ENCODE results near the gene SYF2.
A peak's percentile ranks its signal among the peaks of the same experiment; 100 is the strongest.
"Not testable (repeated sequence)": the region's sequence is repeated elsewhere in the genome, so short reads cannot be mapped to it uniquely, and the experiment has no call there.

The SYF2 gene

DNA sequence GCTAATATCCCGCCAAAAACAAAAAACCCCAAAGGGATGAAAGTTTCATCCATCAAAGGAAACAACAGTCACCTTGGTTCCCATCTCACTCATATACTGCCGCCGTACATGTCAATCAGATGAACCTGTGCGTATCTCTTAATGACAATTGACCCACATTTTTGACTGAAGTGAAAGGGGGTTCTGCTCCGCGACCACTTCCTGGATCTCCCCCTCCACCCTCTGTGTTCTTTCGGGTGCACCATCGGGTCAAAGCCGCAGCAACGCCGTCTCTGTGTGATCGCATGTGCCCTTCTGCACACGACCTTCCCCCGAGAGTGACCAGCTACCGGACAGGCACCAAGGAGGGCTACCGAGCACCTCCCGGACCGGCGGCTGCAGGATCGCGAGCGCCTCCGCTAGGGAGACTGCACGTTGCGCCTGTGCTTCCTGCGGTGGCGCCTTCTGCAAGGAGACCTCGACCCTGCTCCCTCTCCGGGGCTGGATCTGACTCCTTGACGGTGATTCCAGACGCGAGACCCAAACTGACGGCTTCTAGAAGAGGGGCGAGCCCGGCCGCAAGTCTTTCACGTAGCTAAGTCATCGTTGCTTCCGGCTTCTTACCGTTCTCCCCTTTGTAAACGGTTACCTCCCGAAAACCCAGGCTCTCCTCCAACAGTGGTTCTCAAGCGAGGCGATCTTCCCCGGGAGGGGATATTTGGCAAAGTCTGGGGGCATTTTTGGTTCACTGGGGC is 34.4 kb upstream of the SYF2 start:
- not testable (repeated sequence) for H3K27me3 ChIP-seq (ENCODE audit: insufficient read depth, poor library complexity, severe bottlenecking); DNase-seq (ENCODE audit: low spot score); H3K27ac ChIP-seq (ENCODE audit: poor library complexity, severe bottlenecking); H3K9me3 ChIP-seq (ENCODE audit: severe bottlenecking); H3K4me1 ChIP-seq (ENCODE audit: insufficient read depth, poor library complexity, severe bottlenecking); H3K36me3 ChIP-seq (ENCODE audit: low read depth)
- peak overlapping the region; percentile 26 for H3K4me3 ChIP-seq (ENCODE audit: severe bottlenecking)
- peak; percentile 68 for ATAC-seq (ENCODE audit: low read depth)

DNA sequence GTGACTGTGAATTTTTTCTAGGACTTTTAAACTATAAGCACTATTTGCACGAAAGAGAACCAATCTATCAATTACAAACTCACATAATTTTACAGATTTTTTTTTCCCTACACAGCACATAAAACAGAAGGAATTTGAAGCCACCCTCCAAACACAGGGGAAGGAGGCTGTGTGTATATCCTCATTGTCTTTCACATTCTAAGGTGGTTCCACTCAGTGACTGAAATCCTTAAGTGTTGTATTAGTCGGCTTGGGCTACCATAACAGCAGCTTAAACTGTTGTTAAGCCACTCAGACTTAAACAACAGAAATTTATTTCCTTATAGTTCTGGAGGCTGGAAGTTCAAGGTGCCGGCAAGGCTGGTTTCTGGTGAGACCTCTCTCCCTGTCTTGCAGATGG is 28.0 kb upstream of the SYF2 start:
- H3K4me1 ChIP-seq (ENCODE audit: insufficient read depth, poor library complexity, severe bottlenecking); H3K4me3 ChIP-seq (ENCODE audit: severe bottlenecking); H3K36me3 ChIP-seq (ENCODE audit: low read depth); DNase-seq (ENCODE audit: low spot score); H3K9me3 ChIP-seq (ENCODE audit: severe bottlenecking); H3K27ac ChIP-seq (ENCODE audit: poor library complexity, severe bottlenecking); H3K27me3 ChIP-seq (ENCODE audit: insufficient read depth, poor library complexity, severe bottlenecking); ATAC-seq (ENCODE audit: low read depth): not testable (repeated sequence)

DNA sequence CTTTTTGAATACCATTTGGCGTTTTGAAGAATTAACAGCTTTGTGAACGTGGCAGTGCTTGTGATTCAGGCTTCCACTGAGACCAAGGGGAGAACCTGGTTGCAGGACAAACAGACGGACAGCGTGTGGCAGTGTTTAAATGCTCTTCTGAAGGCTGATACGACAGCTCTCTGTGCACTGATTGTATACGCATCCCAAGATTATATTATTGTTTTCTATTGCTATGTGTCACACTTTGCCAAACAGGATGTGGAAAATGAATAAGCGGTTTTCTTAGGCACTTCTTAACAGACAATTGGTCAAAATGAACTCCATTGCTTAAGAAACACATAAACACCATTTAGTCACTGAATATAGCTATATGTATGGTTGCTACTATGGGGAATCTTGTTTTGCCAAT is 27.5 kb upstream of the SYF2 start:
- ATAC-seq (ENCODE audit: low read depth): peak; percentile 88
- H3K9me3 ChIP-seq (ENCODE audit: severe bottlenecking); H3K36me3 ChIP-seq (ENCODE audit: low read depth); DNase-seq (ENCODE audit: low spot score); H3K27me3 ChIP-seq (ENCODE audit: insufficient read depth, poor library complexity, severe bottlenecking); H3K4me3 ChIP-seq (ENCODE audit: severe bottlenecking); H3K27ac ChIP-seq (ENCODE audit: poor library complexity, severe bottlenecking); H3K4me1 ChIP-seq (ENCODE audit: insufficient read depth, poor library complexity, severe bottlenecking): not testable (repeated sequence)
- TF ChIP-seq, protein P1, sequence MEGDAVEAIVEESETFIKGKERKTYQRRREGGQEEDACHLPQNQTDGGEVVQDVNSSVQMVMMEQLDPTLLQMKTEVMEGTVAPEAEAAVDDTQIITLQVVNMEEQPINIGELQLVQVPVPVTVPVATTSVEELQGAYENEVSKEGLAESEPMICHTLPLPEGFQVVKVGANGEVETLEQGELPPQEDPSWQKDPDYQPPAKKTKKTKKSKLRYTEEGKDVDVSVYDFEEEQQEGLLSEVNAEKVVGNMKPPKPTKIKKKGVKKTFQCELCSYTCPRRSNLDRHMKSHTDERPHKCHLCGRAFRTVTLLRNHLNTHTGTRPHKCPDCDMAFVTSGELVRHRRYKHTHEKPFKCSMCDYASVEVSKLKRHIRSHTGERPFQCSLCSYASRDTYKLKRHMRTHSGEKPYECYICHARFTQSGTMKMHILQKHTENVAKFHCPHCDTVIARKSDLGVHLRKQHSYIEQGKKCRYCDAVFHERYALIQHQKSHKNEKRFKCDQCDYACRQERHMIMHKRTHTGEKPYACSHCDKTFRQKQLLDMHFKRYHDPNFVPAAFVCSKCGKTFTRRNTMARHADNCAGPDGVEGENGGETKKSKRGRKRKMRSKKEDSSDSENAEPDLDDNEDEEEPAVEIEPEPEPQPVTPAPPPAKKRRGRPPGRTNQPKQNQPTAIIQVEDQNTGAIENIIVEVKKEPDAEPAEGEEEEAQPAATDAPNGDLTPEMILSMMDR (IDR thresholded peaks at IDR 0.05; ENCODE audit: poor library complexity, severe bottlenecking): peak; percentile 20

DNA sequence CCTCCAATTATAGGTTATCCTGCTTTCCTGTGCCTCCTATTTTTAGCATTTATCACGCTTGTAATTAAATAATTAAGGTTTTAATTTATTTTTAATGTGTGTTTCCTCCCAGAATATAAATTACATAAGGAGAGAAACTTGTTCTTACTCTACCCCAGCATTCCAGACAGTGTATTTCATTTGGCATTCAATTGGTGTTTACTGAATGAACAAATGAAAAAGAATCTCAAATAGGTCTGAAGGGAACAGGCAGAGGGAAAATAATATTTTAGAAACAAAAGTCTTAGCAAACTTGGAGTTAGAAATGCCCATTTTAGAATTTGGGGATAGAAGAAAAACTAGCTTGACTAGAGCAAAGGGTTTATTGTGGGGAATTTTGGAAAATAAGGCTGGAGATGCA is 24.9 kb upstream of the SYF2 start:
- Histone ChIP-seq H3K27me3 (ENCODE audit: insufficient read depth, poor library complexity, severe bottlenecking) (no peaks in the 10 kb centered on the region), H3K36me3 (ENCODE audit: low read depth) (no peaks in the 10 kb centered on the region), H3K4me3 (ENCODE audit: severe bottlenecking) (no peak overlapping the region), H3K4me1 (ENCODE audit: insufficient read depth, poor library complexity, severe bottlenecking) (no peaks in the 10 kb centered on the region), H3K27ac (ENCODE audit: poor library complexity, severe bottlenecking) (no peak overlapping the region), H3K9me3 (ENCODE audit: severe bottlenecking) (no peaks in the 10 kb centered on the region)
- no peak for DNase-seq (ENCODE audit: low spot score)
- ATAC-seq (ENCODE audit: low read depth): no peak
- TF ChIP-seq, protein P1 (IDR thresholded peaks at IDR 0.05; ENCODE audit: poor library complexity, severe bottlenecking): no peak

DNA sequence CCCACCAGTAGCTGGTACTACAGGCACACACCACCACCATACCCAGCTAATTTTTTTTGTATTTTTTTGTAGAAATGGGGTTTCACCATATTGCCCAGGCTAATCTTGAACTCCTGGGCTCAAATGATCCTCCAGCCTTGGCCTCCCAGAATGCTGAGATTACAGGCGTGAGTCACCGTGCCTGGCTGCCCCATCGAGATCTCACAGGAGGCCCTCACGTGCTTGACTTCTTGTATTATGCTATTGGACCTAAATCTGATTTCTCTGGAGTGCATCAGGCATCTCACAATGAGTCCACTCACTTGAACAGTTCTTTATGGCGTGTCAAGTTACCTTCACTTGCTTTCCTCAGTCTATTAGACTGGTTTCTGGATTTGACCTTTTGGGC is 24.3 kb upstream of the SYF2 start:
- Histone ChIP-seq H3K4me3 (ENCODE audit: severe bottlenecking) (no peak overlapping the region), H3K27me3 (ENCODE audit: insufficient read depth, poor library complexity, severe bottlenecking) (no peaks in the 10 kb centered on the region), H3K9me3 (ENCODE audit: severe bottlenecking) (no peaks in the 10 kb centered on the region), H3K36me3 (ENCODE audit: low read depth) (no peaks in the 10 kb centered on the region), H3K27ac (ENCODE audit: poor library complexity, severe bottlenecking) (no peak overlapping the region), H3K4me1 (ENCODE audit: insufficient read depth, poor library complexity, severe bottlenecking) (no peaks in the 10 kb centered on the region)
- ATAC-seq (ENCODE audit: low read depth): no peak
- TF ChIP-seq, protein P1 (IDR thresholded peaks at IDR 0.05; ENCODE audit: poor library complexity, severe bottlenecking): no peak
- DNase-seq (ENCODE audit: low spot score): no peak
